A673 (cell line): ENCODE data around the gene SURF1.

Source experiments
- EZH2 ChIP-seq: fragments of 200-600 bp; sonication (generic); IDR thresholded peaks from 2 replicates; pipeline ENCODE4 v1.6.1; 2017; ENCODE audit warnings: borderline replicate concordance, low read depth, mild to moderate bottlenecking, mixed read lengths, antibody characterized with exemption, low read length; ENCODE audit not compliant: poor library complexity, severe bottlenecking
- TF ChIP-seq, protein P1 (sequence below): fragments of 300-800, 200-600 bp; sonication (generic); conservative IDR thresholded peaks from 2 replicates; pipeline ENCODE4 v1.5.1; 2017; ENCODE audit warnings: low read depth, mild to moderate bottlenecking, antibody characterized with exemption, low read length, moderate library complexity, mixed read lengths

DNA sequence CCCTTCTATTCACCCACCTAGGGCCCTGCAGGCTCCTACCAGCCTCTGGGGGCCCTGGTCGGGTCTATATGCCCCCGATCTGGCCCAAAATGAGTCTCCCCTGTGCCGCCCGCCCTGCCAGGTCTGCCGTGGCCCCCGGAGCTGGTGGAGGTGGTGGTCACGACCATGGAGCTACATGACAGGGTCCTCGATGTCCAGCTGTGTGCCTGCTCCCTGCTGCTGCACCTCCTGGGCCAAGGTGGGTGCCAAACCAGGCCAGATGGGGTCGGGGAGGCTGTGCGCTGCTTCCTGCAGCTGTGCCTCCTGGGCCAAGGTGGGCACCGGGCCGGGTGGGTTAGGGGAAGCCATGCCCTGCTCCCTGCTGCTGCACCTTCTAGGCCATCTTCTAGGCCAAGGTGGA, 44.0 kb upstream of the SURF1 start:
- TF ChIP-seq, protein P1, sequence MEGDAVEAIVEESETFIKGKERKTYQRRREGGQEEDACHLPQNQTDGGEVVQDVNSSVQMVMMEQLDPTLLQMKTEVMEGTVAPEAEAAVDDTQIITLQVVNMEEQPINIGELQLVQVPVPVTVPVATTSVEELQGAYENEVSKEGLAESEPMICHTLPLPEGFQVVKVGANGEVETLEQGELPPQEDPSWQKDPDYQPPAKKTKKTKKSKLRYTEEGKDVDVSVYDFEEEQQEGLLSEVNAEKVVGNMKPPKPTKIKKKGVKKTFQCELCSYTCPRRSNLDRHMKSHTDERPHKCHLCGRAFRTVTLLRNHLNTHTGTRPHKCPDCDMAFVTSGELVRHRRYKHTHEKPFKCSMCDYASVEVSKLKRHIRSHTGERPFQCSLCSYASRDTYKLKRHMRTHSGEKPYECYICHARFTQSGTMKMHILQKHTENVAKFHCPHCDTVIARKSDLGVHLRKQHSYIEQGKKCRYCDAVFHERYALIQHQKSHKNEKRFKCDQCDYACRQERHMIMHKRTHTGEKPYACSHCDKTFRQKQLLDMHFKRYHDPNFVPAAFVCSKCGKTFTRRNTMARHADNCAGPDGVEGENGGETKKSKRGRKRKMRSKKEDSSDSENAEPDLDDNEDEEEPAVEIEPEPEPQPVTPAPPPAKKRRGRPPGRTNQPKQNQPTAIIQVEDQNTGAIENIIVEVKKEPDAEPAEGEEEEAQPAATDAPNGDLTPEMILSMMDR: no peak
- no peak for TF ChIP-seq EZH2
